ENCODE measurements around the gene RAB40A.

GRCh38 chrX:103520386-103520785 lies 1.1 kb upstream of the RAB40A start:
- no peak for TF ChIP-seq CTCF (IDR thresholded peaks at IDR 0.05; ENCODE audit: low read depth, low read length)
- TF ChIP-seq POLR2A (IDR thresholded peaks at IDR 0.05; ENCODE audit: extremely low read depth, insufficient read length): no peak
- no peak for TF ChIP-seq MAX (IDR thresholded peaks at IDR 0.05; ENCODE audit: low read depth, low read length)

All from NB4 (cell line).